ENCODE data around the gene PPP4R3B.

Gene PPP4R3B

DNA sequence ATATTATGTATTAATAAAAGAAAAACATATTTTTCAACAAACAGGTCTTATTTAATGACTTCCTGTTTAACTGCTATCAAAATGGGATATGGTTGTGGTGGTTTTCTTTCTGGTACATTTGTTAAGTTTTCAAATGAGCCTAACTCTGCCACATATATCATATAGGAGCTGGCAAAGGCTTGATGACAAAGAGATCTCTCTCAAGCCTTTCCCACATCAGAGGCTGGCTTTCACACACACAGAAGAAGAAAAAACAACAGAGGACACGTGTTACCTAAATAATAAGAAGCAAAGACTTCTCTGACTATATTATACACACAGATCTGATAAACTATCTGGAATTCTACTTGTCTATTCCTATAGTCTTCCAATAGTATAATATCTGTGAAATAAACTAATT is 51.8 kb downstream of the PPP4R3B start (continued):
- TF ChIP-seq INSM2 (tag by site-specific recombination; IDR thresholded peaks at IDR 0.05) (no peak), ZNF202 (tag by site-specific recombination; IDR thresholded peaks at IDR 0.05; ENCODE audit: borderline replicate concordance) (no peak), ZNF394 (tag by site-specific recombination; IDR thresholded peaks at IDR 0.05; ENCODE audit: borderline replicate concordance) (no peak), ZNF76 (tag by site-specific recombination; IDR thresholded peaks at IDR 0.05; ENCODE audit: borderline replicate concordance, low read depth) (no peak), REST (tag by site-specific recombination; IDR thresholded peaks at IDR 0.05) (no peak), ZNF274 (IDR thresholded peaks at IDR 0.05; ENCODE audit: low read length) (no peak), ZNF274 (tag by site-specific recombination; IDR thresholded peaks at IDR 0.05; ENCODE audit: borderline replicate concordance) (no peak), ZNF423 (tag by site-specific recombination; IDR thresholded peaks at IDR 0.05) (no peak), PRDM1 (tag by site-specific recombination; IDR thresholded peaks at IDR 0.05) (no peak), ZNF2 (tag by site-specific recombination; IDR thresholded peaks at IDR 0.05) (no peak), GLIS1 (tag by site-specific recombination; IDR thresholded peaks at IDR 0.05) (no peak), ZNF623 (tag by site-specific recombination; IDR thresholded peaks at IDR 0.05) (no peak)
- TF ChIP-seq, protein P1, sequence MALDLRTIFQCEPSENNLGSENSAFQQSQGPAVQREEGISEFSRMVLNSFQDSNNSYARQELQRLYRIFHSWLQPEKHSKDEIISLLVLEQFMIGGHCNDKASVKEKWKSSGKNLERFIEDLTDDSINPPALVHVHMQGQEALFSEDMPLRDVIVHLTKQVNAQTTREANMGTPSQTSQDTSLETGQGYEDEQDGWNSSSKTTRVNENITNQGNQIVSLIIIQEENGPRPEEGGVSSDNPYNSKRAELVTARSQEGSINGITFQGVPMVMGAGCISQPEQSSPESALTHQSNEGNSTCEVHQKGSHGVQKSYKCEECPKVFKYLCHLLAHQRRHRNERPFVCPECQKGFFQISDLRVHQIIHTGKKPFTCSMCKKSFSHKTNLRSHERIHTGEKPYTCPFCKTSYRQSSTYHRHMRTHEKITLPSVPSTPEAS (tag by site-specific recombination; IDR thresholded peaks at IDR 0.05), result no peak

DNA sequence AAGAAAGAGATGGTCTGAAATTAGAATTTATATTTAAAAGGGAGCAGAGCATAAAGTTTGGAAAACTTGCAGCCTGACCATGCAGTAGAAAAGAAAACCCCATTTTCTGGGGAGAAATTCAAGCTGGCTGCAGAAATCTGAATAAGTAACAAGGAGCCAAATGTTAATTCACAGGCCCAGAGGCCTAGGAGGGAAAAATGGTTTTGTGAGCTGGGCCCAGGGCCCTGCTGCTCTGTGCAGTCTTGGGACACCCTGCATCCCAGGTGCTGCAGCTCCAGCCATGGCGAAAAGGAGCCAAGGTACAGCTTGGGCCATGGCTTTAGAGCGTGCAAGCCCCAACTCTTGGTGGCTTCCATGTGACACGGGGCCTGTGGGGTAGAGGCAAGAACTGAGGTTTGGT is 56.6 kb downstream of the PPP4R3B start:
- POLR2A ChIA-PET, result interaction anchor here (0.6 kb wide), 1 partner anchor 13 kb away, joined by 3 read pairs; no protein-coding TSS in a partner anchor

DNA sequence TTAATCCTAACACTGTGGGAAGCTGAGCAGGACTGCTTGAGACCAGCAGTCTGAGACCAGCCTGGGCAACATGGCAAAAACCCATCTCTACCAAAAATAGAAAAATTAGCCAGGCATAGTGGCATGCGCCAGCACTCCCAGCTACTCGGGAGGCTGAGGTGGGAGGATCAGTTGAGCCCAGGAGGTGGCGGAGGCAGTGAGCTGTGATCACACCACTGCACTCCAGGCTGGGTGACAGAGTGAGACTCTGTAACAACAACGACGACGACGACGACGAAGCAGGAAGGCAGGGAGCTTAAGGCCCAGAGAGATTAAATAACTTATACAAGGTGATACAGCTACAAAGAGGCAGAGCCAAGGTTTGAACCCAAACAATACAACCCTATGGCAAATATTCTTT is 60.6 kb downstream of the PPP4R3B start:
- no peaks in the 10 kb centered on the region; the same call in 1 of the 2 replicates for H3K9me3 ChIP-seq (ENCODE audit: control insufficient read depth, insufficient read depth, low read depth, low read length)
- TF ChIP-seq ZNF274 (IDR thresholded peaks at IDR 0.05; ENCODE audit: low read length), result no peak
- TF ChIP-seq ZNF274 (tag by site-specific recombination; IDR thresholded peaks at IDR 0.05; ENCODE audit: borderline replicate concordance), result no peak
- no peak for TF ChIP-seq KLF8 (tag by site-specific recombination; IDR thresholded peaks at IDR 0.05)
- TF ChIP-seq SP7 (tag by site-specific recombination; IDR thresholded peaks at IDR 0.05), result no peak
- TF ChIP-seq, protein P1 (tag by site-specific recombination; IDR thresholded peaks at IDR 0.05), result no peak
- no peak for TF ChIP-seq ZNF140 (tag by site-specific recombination; IDR thresholded peaks at IDR 0.05)
- no peak for TF ChIP-seq ZNF433 (tag by site-specific recombination; IDR thresholded peaks at IDR 0.05; ENCODE audit: low read depth)
- no peak for TF ChIP-seq ZNF558 (tag by site-specific recombination; IDR thresholded peaks at IDR 0.05)
- CTCF ChIA-PET, result interaction anchor here (0.6 kb wide), 1 partner anchor 9 kb away, joined by 3 read pairs; no protein-coding TSS in a partner anchor
- no peak overlapping the region for H3K27ac ChIP-seq (ENCODE audit: extremely low read depth, low read depth, low read length)
- H3K4me1 ChIP-seq (ENCODE audit: control insufficient read depth, insufficient read depth, low read length), result no peaks in the 10 kb centered on the region
- no peak overlapping the region for H3K4me3 ChIP-seq (ENCODE audit: low read depth, low read length)
- POLR2A ChIA-PET, result no interaction called here
- peaks cover 51 to 54% of the 10 kb centered on the region in 2 experiments for H3K36me3 ChIP-seq (ENCODE audit: control insufficient read depth in 2 of 2, insufficient read depth in 1 of 2, low read length in 2 of 2)

More for the DNA sequence above, 56.6 kb downstream of the PPP4R3B start:
- peaks cover 55 to 73% of the 10 kb centered on the region in 2 experiments for H3K36me3 ChIP-seq (ENCODE audit: control insufficient read depth in 2 of 2, insufficient read depth in 1 of 2, low read length in 2 of 2)
- CTCF ChIA-PET, result no interaction called here
- no peaks in the 10 kb centered on the region for H3K4me1 ChIP-seq (ENCODE audit: control insufficient read depth, insufficient read depth, low read length)
- H3K4me3 ChIP-seq (ENCODE audit: low read depth, low read length), result no peak overlapping the region
- H3K27ac ChIP-seq (ENCODE audit: extremely low read depth, low read depth, low read length), result no peak overlapping the region
- H3K9me3 ChIP-seq (ENCODE audit: control insufficient read depth, insufficient read depth, low read depth, low read length), result no peaks in the 10 kb centered on the region; the same call in 1 of the 2 replicates
- peak; percentile 97 for TF ChIP-seq ZNF585B (tag by site-specific recombination; IDR thresholded peaks at IDR 0.05)
- no peak for TF ChIP-seq ZNF514 (tag by site-specific recombination; IDR thresholded peaks at IDR 0.05)
- TF ChIP-seq GFI1B (tag by site-specific recombination; IDR thresholded peaks at IDR 0.05), result no peak
